GM18517 (cell line): ENCODE results near the gene HSD3B1.
"Not testable (repeated sequence)": the region's sequence is repeated elsewhere in the genome, so short reads cannot be mapped to it uniquely, and the experiment has no call there.

ENCODE experiments used
- ATAC-seq: cut with Tn5 transposase; IDR thresholded peaks from one replicate; pipeline ENCODE4 v1.9.1; 2021; ENCODE audit warnings: mild to moderate bottlenecking, moderate library complexity; ENCODE audit not compliant: unreplicated experiment

HSD3B1 gene

GRCh38 chr1:119489201-119489600 lies 17.8 kb upstream of the HSD3B1 start:
- ATAC-seq, result no peak

- ATAC-seq, result no peak
Measured at GRCh38 chr1:119490925-119491324, 16.1 kb upstream of the HSD3B1 start.

- no peak for ATAC-seq
Measured at GRCh38 chr1:119492763-119493162, 14.2 kb upstream of the HSD3B1 start.

- no peak for ATAC-seq
Measured at GRCh38 chr1:119504831-119505230, 2.2 kb upstream of the HSD3B1 start.

- ATAC-seq, result no peak
Measured at GRCh38 chr1:119510046-119510445, 3.0 kb downstream of the HSD3B1 start.

- no peak for ATAC-seq
Measured at GRCh38 chr1:119515221-119515620, 8.2 kb downstream of the HSD3B1 start.

GRCh38 chr1:119516247-119516646 lies 9.2 kb downstream of the HSD3B1 start:
- no peak for ATAC-seq

GRCh38 chr1:119516680-119517079 lies 9.7 kb downstream of the HSD3B1 start:
- no peak for ATAC-seq

- not testable (repeated sequence) for ATAC-seq
Measured at GRCh38 chr1:119517667-119518066, 10.7 kb downstream of the HSD3B1 start.

GRCh38 chr1:119531606-119532323 lies 24.8 kb downstream of the HSD3B1 start:
- ATAC-seq, result no peak

- no peak for ATAC-seq
Measured at GRCh38 chr1:119532324-119532910, 25.4 kb downstream of the HSD3B1 start.

GRCh38 chr1:119535381-119535780 lies 28.4 kb downstream of the HSD3B1 start:
- ATAC-seq, result no peak

GRCh38 chr1:119537966-119538365 lies 31.0 kb downstream of the HSD3B1 start:
- ATAC-seq, result no peak

GRCh38 chr1:119539636-119540035 lies 32.6 kb downstream of the HSD3B1 start:
- no peak for ATAC-seq

GRCh38 chr1:119541389-119541788 lies 34.4 kb downstream of the HSD3B1 start:
- ATAC-seq, result no peak

GRCh38 chr1:119542492-119542946 lies 35.5 kb downstream of the HSD3B1 start:
- ATAC-seq, result no peak

- ATAC-seq, result no peak
Measured at GRCh38 chr1:119544165-119544762, 37.3 kb downstream of the HSD3B1 start.

GRCh38 chr1:119546641-119547040 lies 39.6 kb downstream of the HSD3B1 start:
- ATAC-seq, result no peak

GRCh38 chr1:119547306-119547705 lies 40.3 kb downstream of the HSD3B1 start:
- ATAC-seq, result no peak

GRCh38 chr1:119547805-119548204 lies 40.8 kb downstream of the HSD3B1 start:
- ATAC-seq, result no peak

- ATAC-seq, result no peak
Measured at GRCh38 chr1:119549719-119550132, 42.7 kb downstream of the HSD3B1 start.

- no peak for ATAC-seq
Measured at GRCh38 chr1:119550381-119550780, 43.4 kb downstream of the HSD3B1 start.
